Muscle layer of colon (tissue), 2 donors: ENCODE measurements around the gene LECT2.

Experiments
- H3K27ac ChIP-seq: one replicate; pipeline ENCODE4 v1.7.0; 2013; ENCODE audit warnings: low read depth, mild to moderate bottlenecking, low read length, moderate library complexity
- H3K27me3 ChIP-seq, 2 donors: one replicate each; pipeline ENCODE4 v1.7.0; 2013; ENCODE audit warnings: low read length in 2 of 2, mild to moderate bottlenecking in 2 of 2; ENCODE audit not compliant: insufficient read depth in 2 of 2, control insufficient read depth in 1 of 2
- H3K36me3 ChIP-seq: one replicate; pipeline ENCODE4 v1.7.0; 2013; ENCODE audit warnings: mild to moderate bottlenecking, low read length; ENCODE audit not compliant: insufficient read depth
- H3K4me1 ChIP-seq: one replicate; pipeline ENCODE4 v1.7.0; 2013; ENCODE audit warnings: mild to moderate bottlenecking, low read length; ENCODE audit not compliant: insufficient read depth
- H3K4me3 ChIP-seq, 2 donors: one replicate each; pipeline ENCODE4 v1.7.0; 2013; ENCODE audit warnings: low read length in 2 of 2, low read depth in 1 of 2, mild to moderate bottlenecking in 1 of 2, moderate library complexity in 1 of 2
- H3K9ac ChIP-seq: one replicate; pipeline ENCODE4 v1.7.0; 2013; ENCODE audit warnings: low read length
- H3K9me3 ChIP-seq: one replicate; pipeline ENCODE4 v1.7.0; 2013; ENCODE audit warnings: mild to moderate bottlenecking, low read length
- donor health status: abdominal sarcoma.
- donor health status: Adenocarcinoma of cecum.

Gene LECT2

DNA sequence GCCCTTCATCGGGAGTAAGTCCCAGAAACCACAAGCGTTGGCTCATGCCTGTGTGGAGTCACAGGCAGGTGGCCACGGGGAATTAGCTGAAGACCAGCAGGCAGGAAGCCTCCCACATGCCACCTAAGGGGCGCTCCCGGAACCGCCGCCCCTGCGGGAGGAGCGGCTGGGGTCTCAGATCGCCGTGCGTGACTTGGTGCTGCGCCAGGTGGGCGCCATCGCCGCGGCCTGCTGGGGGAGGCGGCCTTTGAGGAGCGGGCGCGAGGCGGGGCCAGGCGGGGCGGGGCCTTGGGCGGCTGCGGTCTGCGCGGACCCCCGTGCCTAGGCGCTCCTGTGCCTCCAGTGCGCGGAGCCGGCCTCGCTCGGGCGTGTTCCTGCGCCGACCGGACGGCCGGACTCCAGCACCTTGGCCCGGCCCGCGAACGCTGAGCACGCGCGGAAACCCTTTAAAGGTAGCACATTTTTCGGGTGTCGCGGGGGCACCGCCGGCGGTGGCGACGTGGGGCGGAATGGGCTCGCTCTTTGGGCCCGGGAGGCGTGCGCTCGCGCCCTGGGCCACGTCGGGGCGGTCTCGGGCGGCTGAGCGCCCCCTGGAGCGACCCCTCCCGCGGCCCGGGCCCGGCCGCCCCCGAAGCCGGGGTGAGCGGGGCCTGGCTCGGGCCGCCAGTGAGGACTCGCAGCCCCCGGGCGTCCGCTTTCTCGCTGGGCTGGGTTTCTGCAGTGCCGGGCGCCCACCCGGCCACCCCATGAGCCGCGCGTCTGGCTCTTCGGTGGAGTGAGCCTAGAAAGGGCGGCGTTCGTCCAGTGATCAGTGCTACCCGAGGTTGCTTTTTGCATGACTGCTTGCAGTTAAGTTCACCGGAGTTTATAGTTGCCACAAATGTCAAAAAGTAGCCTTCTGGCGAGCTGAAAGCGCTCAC, 24.5 kb downstream of the LECT2 start:
- peaks cover 13 to 16% of the 10 kb centered on the region in 2 donors for H3K27me3 ChIP-seq
- H3K9ac ChIP-seq, result no peak overlapping the region
- H3K4me3 ChIP-seq, result peak overlapping the region in 1 of 2 donors; percentile 35
- no peaks in the 10 kb centered on the region for H3K4me1 ChIP-seq
- no peak overlapping the region for H3K27ac ChIP-seq
- no peaks in the 10 kb centered on the region for H3K36me3 ChIP-seq
- no peaks in the 10 kb centered on the region for H3K9me3 ChIP-seq

DNA sequence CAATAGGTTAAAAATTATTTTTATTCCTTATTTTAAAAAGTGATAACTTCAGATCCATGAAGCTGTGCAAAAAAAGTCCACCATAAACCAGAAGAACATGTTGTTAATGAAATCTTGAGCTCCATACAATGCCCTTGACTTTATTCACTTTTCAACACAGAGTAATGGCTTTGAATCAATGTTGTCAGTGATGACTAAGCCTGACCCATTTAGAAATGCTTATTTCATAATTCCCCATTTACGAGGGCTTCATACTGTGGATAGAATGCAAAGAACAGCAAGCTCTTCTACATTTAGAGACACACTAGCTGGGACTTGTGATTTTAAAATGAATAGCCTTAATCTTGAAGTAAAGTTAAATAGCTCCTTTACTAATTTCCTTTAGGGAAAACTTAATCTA, 33.4 kb downstream of the LECT2 start:
- Histone ChIP-seq H3K36me3 (no peaks in the 10 kb centered on the region), H3K9me3 (no peaks in the 10 kb centered on the region), H3K27me3 (peaks cover 3 to 6% of the 10 kb centered on the region in 2 donors), H3K4me3 (no peak overlapping the region), H3K9ac (no peak overlapping the region), H3K27ac (no peak overlapping the region), H3K4me1 (no peaks in the 10 kb centered on the region)

DNA sequence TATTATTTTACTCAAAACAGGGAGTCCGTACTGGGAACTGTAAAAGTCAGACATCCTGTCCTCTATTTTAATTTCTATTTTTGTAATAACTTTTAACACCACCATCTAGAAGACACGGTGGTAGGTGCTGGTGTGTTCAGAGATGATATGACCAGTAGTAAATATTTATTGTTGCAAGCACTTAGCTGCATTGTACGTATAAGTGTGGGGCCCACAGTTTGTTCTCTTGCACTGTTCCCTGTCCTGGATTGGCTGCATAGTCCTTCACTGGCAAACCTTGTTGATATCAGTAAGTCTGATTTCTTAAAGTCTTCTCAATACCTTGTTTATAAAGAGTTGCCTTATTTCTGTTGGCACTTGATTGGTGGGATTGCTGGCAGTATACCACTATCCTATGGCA, 34.6 kb downstream of the LECT2 start:
- Histone ChIP-seq H3K27me3 (peaks cover 0 to 6% of the 10 kb centered on the region in 2 donors), H3K9ac (no peak overlapping the region), H3K9me3 (no peaks in the 10 kb centered on the region), H3K27ac (no peak overlapping the region), H3K4me1 (no peaks in the 10 kb centered on the region), H3K36me3 (no peaks in the 10 kb centered on the region), H3K4me3 (no peak overlapping the region)

DNA sequence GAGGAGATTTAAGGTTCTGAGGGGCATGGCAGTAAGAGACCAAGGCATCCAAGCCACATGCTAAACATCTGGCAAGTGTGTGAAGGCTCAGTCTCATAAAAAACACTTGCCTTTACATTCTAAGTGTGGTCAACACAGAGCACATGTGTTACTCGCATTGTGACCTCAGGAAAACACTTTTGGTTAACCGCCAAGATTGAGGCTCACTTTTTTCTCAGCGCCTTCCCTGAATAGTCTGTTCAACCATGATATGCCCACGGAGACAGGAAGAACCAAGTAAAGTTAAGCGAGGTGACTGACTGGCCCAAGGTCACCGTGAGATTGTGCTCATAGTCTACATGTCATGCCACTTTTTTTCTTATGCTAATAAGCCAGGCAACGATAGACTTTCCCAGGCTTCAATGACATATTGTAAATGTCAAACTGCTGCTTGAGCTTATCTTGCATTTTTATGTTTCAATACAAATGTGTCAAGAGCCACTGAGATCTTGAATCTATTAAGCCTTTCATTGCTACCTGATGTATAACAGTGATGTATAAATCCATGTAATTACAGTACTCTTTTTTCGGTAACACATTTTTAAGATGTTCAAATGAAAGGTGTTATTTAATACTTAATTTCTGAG, 38.0 kb downstream of the LECT2 start:
- no peaks in the 10 kb centered on the region for H3K36me3 ChIP-seq

DNA sequence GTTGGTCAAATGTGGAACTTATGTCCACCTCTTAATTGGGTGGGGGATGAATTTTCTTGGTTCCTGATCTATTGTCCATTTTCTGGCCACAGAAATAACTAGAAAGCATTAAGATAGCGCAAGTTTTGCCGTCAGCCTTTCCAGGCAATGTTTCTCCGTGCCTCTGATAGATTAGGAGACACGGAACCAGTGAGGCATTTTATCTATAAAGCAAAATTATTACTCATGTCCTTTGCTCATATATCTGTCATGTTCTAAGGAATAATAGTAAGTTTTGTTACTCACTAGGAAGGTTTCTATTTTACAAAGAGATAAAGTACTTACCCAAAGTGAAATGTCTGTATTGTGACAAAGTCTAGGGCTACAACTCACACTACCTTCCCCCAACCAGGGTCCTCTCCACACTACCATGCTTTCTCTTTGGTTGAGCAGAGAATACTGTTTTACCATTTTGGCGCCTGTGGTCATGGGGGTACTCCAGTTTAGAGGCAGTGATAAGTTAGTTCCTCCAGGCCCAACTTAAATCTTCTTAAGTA, 39.2 kb downstream of the LECT2 start:
- H3K27ac ChIP-seq, result no peak overlapping the region
- H3K36me3 ChIP-seq, result no peaks in the 10 kb centered on the region
- H3K9ac ChIP-seq, result no peak overlapping the region
- no peaks in the 10 kb centered on the region for H3K9me3 ChIP-seq
- no peak overlapping the region for H3K4me3 ChIP-seq
- peaks cover 0 to 6% of the 10 kb centered on the region in 2 donors for H3K27me3 ChIP-seq
- H3K4me1 ChIP-seq, result no peaks in the 10 kb centered on the region

More for the DNA sequence above, 38.0 kb downstream of the LECT2 start:
- H3K9me3 ChIP-seq, result no peaks in the 10 kb centered on the region
- no peaks in the 10 kb centered on the region for H3K4me1 ChIP-seq
- H3K4me3 ChIP-seq, result no peak overlapping the region
- H3K9ac ChIP-seq, result no peak overlapping the region
- peaks cover 0 to 6% of the 10 kb centered on the region in 2 donors for H3K27me3 ChIP-seq
- H3K27ac ChIP-seq, result no peak overlapping the region

DNA sequence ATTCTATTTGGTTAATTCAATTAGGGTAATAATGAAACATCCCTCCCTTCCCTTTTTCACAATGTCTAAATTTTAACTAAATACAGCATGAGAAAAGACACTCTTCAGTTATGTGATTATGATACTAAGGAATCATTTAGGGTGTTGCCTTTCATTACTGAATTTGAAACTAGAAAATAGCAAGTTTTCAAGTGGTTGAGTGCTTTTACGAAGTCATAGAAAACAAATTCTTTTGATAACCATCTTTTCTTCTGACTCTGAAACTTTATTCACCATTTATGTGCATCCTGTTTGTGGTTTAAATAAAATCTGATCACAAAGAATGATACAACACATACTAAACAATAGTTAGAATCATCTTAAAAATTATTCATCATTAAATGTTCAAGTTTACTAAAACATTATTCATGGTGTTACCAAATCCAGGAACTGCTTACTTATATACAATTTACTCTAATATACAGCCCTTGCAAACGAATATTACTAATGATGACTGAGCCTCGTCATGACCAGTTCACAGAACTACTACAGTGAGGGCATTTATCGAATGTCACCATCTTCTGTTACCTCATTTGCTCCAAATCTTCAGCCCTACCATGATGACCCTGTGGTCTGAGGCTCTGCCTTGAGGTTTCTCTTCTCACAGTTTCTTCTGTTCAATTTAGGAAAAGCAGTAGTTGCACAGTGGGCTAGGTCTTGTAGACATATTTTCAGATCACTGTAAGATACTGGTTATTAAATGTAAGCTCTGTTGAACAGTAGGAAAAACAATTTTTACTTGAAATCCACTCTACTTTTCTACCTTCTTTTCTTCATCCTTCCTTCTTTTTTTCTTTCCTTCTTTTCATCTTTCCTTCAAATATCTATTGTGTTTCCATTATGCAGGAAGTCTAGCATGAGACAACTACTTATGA, 40.8 kb downstream of the LECT2 start:
- no peak overlapping the region for H3K27ac ChIP-seq
- no peaks in the 10 kb centered on the region for H3K9me3 ChIP-seq
- H3K36me3 ChIP-seq, result no peaks in the 10 kb centered on the region
- no peaks in the 10 kb centered on the region for H3K4me1 ChIP-seq
- no peak overlapping the region for H3K4me3 ChIP-seq
- peaks cover 0 to 6% of the 10 kb centered on the region in 2 donors for H3K27me3 ChIP-seq
- no peak overlapping the region for H3K9ac ChIP-seq

DNA sequence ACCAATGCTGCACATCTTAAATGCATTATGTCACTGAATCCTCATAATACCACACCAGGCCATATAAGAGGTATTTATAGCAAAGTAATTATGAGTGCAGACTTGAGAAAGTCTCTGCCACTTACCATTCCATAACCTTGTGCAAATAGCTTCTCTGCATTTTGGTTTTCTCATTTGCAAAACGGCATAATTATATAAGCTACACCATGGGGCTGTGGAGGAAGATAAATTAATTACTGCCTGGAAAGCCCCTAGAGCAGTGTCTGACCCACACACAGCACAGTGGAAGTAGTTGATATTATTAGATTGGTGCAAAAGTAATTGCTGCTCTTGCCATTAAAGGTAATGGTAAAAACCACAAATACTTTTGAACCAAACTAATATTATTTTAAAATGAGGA, 49.6 kb downstream of the LECT2 start:
- Histone ChIP-seq H3K9me3 (no peaks in the 10 kb centered on the region), H3K4me3 (no peak overlapping the region), H3K27me3 (no peaks in the 10 kb centered on the region), H3K4me1 (no peaks in the 10 kb centered on the region), H3K27ac (no peak overlapping the region), H3K36me3 (no peaks in the 10 kb centered on the region), H3K9ac (no peak overlapping the region)

DNA sequence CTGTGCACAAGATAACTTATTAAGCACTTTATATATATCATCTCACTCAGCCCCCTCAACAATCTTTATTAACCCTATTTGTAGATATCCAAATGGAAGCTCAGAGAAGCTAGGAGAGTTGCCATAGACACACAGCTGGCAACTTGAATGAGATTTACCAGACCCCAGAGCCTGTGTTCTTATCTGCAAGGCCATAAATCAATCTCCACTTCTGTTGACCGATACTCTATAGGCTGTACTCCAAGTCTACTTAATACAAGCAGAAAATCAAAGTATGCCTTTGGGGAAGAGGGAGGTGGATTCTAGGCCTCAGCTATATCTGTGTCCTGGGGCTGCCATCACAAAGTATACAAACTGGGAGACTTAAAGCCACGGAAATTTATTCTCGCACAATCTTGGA, 53.1 kb downstream of the LECT2 start:
- Histone ChIP-seq H3K9ac (no peak overlapping the region), H3K27me3 (no peaks in the 10 kb centered on the region), H3K4me3 (no peak overlapping the region)

DNA sequence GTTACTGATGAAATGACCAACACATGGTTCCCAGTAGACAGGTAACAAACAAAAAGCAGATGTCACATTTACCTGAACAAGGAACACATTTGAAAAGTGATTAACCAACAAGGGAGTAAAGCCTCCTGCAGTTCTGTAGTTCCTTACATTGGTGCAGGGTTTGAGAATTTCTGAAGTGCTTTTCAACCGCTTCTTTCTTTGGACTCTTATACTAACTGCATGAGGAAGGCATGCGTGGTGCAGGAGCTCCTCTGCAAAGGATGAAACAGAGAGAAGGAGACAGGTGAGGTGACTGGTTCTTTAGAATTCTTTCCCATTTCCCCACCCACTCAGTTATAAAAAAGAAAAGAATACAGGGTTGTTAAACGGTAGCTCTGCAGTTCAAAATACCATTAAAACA, 54.5 kb downstream of the LECT2 start:
- H3K36me3 ChIP-seq, result no peaks in the 10 kb centered on the region
- H3K4me3 ChIP-seq, result no peak overlapping the region
- no peaks in the 10 kb centered on the region for H3K9me3 ChIP-seq
- H3K4me1 ChIP-seq, result no peaks in the 10 kb centered on the region
- no peaks in the 10 kb centered on the region for H3K27me3 ChIP-seq
- no peak overlapping the region for H3K27ac ChIP-seq
- no peak overlapping the region for H3K9ac ChIP-seq

More for the DNA sequence above, 53.1 kb downstream of the LECT2 start:
- Histone ChIP-seq H3K4me1 (no peaks in the 10 kb centered on the region), H3K27ac (no peak overlapping the region), H3K36me3 (no peaks in the 10 kb centered on the region), H3K9me3 (no peaks in the 10 kb centered on the region)

DNA sequence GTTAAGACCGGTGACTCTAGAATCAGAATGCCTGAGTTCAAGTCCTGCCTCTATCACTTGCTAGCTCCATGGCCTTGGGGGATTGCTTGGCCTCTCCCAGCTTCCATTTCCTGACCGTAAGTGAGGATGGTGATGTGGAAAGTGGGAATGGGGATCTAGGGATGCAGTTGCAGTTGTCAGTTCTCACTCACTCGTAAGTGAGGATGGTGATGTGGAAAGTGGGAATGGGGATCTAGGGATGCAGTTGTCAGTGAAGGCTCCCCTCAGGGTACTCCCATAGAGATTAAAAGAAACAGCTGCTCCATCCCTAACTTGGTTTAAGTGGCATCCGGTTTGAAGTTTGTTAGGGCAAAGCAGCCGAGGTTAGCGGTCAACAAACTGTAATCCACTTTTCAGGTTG, 56.1 kb downstream of the LECT2 start:
- no peaks in the 10 kb centered on the region for H3K36me3 ChIP-seq
- no peaks in the 10 kb centered on the region for H3K4me1 ChIP-seq
- no peaks in the 10 kb centered on the region for H3K27me3 ChIP-seq

More for the DNA sequence above, 56.1 kb downstream of the LECT2 start:
- Histone ChIP-seq H3K9ac (no peak overlapping the region), H3K9me3 (no peaks in the 10 kb centered on the region), H3K27ac (no peak overlapping the region), H3K4me3 (no peak overlapping the region)
